ENCODE data around the gene RPS6KB1. TPM values are rescaled to one million over a fixed set of nuclear protein-coding genes. Genes with fewer than 3 reads are reported as not detected.
A peak's percentile ranks its signal among the peaks of the same experiment; 100 is the strongest.
"Not testable (repeated sequence)": the region's sequence is repeated elsewhere in the genome, so short reads cannot be mapped to it uniquely, and the experiment has no call there.

Gene RPS6KB1
- polyA plus RNA-seq, 1 donor: 25.4 TPM

GRCh38 chr17:59964482-59965328, 71.8 kb downstream of the RPS6KB1 start, which contains the start of gene RNFT1:
Gene RNFT1, minus strand, starts transcription at chr17:59964740. Its CDS starts 77 bp downstream, at chr17:59964663.
- Histone ChIP-seq H3K27ac (ENCODE audit: low read length) (peak within 1 kb of the TSS; percentile 88), H3K4me1 (ENCODE audit: control insufficient read depth, insufficient read depth, low read length) (peaks cover 8% of the 10 kb centered on the region), H3K36me3 (ENCODE audit: control insufficient read depth, insufficient read depth, low read length) (peaks cover 4% of the 10 kb centered on the region), H3K9me3 (ENCODE audit: control insufficient read depth, low read depth, low read length) (no peaks in the 10 kb centered on the region), H3K27me3 (ENCODE audit: control insufficient read depth, insufficient read depth, low read length) (no peaks in the 10 kb centered on the region), H3K4me3 (ENCODE audit: low read length) (peak within 1 kb of the TSS; percentile 84)
- WGBS (ENCODE audit: insufficient coverage, low lambda C conversion rate): no CpG with 5 or more reads among the region's 67 CpGs
- peak; percentile 80 to 94 for DNase-seq

DNA sequence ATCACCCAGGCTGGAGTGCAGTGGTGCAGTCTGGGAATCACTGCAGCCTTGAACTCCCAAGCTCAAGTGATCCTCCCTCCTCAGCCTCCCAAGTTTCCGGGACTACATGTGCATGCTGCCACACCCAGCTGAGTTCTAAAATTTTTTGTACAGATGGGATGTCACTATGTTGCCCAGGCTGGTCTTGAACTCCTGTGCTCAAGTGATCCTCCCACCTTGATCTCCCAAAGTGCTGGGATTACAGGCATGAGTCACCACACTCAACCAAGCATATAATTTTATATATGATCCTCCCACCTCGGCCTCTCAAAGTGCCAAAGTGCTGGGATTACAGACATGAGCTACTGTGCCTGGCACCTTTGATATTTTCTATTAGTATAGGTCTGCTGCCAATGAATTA, 78.8 kb downstream of the RPS6KB1 start:
- not testable (repeated sequence) for H3K27ac ChIP-seq (ENCODE audit: low read length); H3K36me3 ChIP-seq (ENCODE audit: control insufficient read depth, insufficient read depth, low read length); DNase-seq; H3K4me3 ChIP-seq (ENCODE audit: low read length); H3K9me3 ChIP-seq (ENCODE audit: control insufficient read depth, low read depth, low read length); H3K4me1 ChIP-seq (ENCODE audit: control insufficient read depth, insufficient read depth, low read length); H3K27me3 ChIP-seq (ENCODE audit: control insufficient read depth, insufficient read depth, low read length)
- WGBS (ENCODE audit: insufficient coverage, low lambda C conversion rate): no CpG with 5 or more reads among the region's 2 CpGs

- Histone ChIP-seq H3K4me3 (ENCODE audit: low read length) (no peak overlapping the region), H3K27me3 (ENCODE audit: control insufficient read depth, insufficient read depth, low read length) (peaks cover 3% of the 10 kb centered on the region), H3K4me1 (ENCODE audit: control insufficient read depth, insufficient read depth, low read length) (no peaks in the 10 kb centered on the region), H3K36me3 (ENCODE audit: control insufficient read depth, insufficient read depth, low read length) (no peaks in the 10 kb centered on the region), H3K27ac (ENCODE audit: low read length) (no peak overlapping the region), H3K9me3 (ENCODE audit: control insufficient read depth, low read depth, low read length) (no peaks in the 10 kb centered on the region)
- DNase-seq: no peak
- 100% methylated on average over 1 of the region's 1 CpG for WGBS (ENCODE audit: insufficient coverage, low lambda C conversion rate)
These were observed 79.9 kb downstream of the RPS6KB1 start for GRCh38 chr17:59972778-59973177.

- WGBS (ENCODE audit: insufficient coverage, low lambda C conversion rate): 80% methylated on average over 1 of the region's 8 CpGs
- not testable (repeated sequence) for H3K27me3 ChIP-seq (ENCODE audit: control insufficient read depth, insufficient read depth, low read length); H3K36me3 ChIP-seq (ENCODE audit: control insufficient read depth, insufficient read depth, low read length); DNase-seq; H3K27ac ChIP-seq (ENCODE audit: low read length); H3K4me3 ChIP-seq (ENCODE audit: low read length); H3K4me1 ChIP-seq (ENCODE audit: control insufficient read depth, insufficient read depth, low read length); H3K9me3 ChIP-seq (ENCODE audit: control insufficient read depth, low read depth, low read length)
These were observed 80.6 kb downstream of the RPS6KB1 start for GRCh38 chr17:59973483-59973882.

DNA sequence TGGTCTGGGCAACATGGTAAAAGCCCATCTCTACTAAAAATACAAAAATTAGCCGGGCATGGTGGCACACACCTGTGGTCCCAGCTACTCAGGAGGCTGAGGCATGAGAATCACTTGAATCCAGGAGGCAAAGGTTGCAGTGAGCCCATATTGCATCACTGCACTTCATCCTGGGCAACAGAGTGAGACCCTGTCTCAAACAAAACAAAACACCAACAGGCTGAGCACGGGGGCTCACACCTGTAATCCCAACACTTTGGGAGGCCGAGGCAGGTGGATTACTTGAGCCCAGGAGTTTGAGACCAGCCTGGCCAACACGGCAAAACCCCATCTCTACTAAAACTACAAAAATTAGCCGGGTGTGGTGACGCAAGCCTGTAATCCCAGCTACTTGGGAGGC, 82.2 kb downstream of the RPS6KB1 start:
- WGBS (ENCODE audit: insufficient coverage, low lambda C conversion rate): no CpG with 5 or more reads among the region's 6 CpGs
- not testable (repeated sequence) for H3K27me3 ChIP-seq (ENCODE audit: control insufficient read depth, insufficient read depth, low read length); DNase-seq; H3K36me3 ChIP-seq (ENCODE audit: control insufficient read depth, insufficient read depth, low read length); H3K4me1 ChIP-seq (ENCODE audit: control insufficient read depth, insufficient read depth, low read length); H3K9me3 ChIP-seq (ENCODE audit: control insufficient read depth, low read depth, low read length); H3K27ac ChIP-seq (ENCODE audit: low read length); H3K4me3 ChIP-seq (ENCODE audit: low read length)

DNA sequence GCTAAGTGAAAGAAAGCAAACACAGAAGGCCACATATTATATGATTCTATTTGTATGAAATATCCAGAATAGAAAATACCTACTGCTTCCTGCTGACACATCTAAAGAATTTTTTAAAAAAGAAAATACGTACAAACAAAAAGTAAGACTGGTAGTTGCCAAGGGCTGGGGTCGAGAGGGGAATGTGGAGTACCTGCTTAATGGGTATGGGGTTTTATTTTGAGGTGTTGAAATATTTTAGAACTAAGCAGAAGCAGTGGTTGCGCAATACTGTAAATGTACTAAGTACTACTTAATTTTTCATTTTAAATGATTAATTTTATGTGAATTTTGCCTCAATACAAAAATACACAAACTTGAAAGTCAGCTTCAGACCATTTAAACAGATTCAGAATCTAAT, 103.7 kb downstream of the RPS6KB1 start:
- H3K4me1 ChIP-seq (ENCODE audit: control insufficient read depth, insufficient read depth, low read length); H3K27me3 ChIP-seq (ENCODE audit: control insufficient read depth, insufficient read depth, low read length); H3K27ac ChIP-seq (ENCODE audit: low read length); DNase-seq; H3K36me3 ChIP-seq (ENCODE audit: control insufficient read depth, insufficient read depth, low read length); H3K4me3 ChIP-seq (ENCODE audit: low read length); H3K9me3 ChIP-seq (ENCODE audit: control insufficient read depth, low read depth, low read length): not testable (repeated sequence)
- WGBS (ENCODE audit: insufficient coverage, low lambda C conversion rate): 100% methylated on average over 2 of the region's 3 CpGs

Other genes starting within 250 kb of the RPS6KB1 start
- 26.3 TPM for gene PTRH2, start 185.7 kb upstream of the RPS6KB1 start, polyA plus RNA-seq
- 224 TPM for gene VMP1, start 185.5 kb upstream of the RPS6KB1 start, polyA plus RNA-seq
- 11.3 TPM for gene TUBD1, start 178 bp upstream of the RPS6KB1 start, polyA plus RNA-seq
- 31.9 TPM for gene RNFT1, start 71.6 kb downstream of the RPS6KB1 start, polyA plus RNA-seq
- gene HEATR6, start 185.8 kb downstream of the RPS6KB1 start, polyA plus RNA-seq: 13.2 TPM

Data from large intestine (tissue), 3 donors.